GM23248 (cell line): ENCODE measurements around the gene GAK. TPM values are rescaled to one million over a fixed set of nuclear protein-coding genes. Genes with fewer than 3 reads are reported as not detected.

ENCODE experiments used
- DNase-seq: peaks from one replicate; pipeline ENCODE4 v3.0.0-alpha.2; 2015
- H2AFZ ChIP-seq: fragments of 200-600 bp; sonication (generic); 2 replicates; pipeline ENCODE4 v1.6.1; 2016; ENCODE audit warnings: antibody characterized with exemption
- H3F3A ChIP-seq: fragments of 200-600 bp; sonication (generic); 2 replicates; pipeline ENCODE4 v1.6.1; 2016; ENCODE audit warnings: mild to moderate bottlenecking, antibody characterized with exemption, mixed run types; ENCODE audit not compliant: insufficient read depth
- H3K27ac ChIP-seq: fragments of 200-600 bp; sonication (generic); 2 replicates; pipeline ENCODE4 v1.5.1; 2016; ENCODE audit warnings: mild to moderate bottlenecking
- H3K27me3 ChIP-seq: fragments of 200-600 bp; sonication (generic); replicated peaks from 2 replicates; pipeline ENCODE4 v1.6.1; 2016; ENCODE audit warnings: mild to moderate bottlenecking; ENCODE audit not compliant: insufficient read depth
- H3K36me3 ChIP-seq: fragments of 200-600 bp; sonication (generic); 2 replicates; pipeline ENCODE4 v1.6.1; 2016; ENCODE audit warnings: low read depth, mild to moderate bottlenecking
- H3K4me1 ChIP-seq: fragments of 200-600 bp; sonication (generic); 2 replicates; pipeline ENCODE4 v1.6.1; 2016; ENCODE audit warnings: mild to moderate bottlenecking; ENCODE audit not compliant: insufficient read depth
- H3K4me2 ChIP-seq: fragments of 200-600 bp; sonication (generic); one replicate; pipeline ENCODE4 v1.6.1; 2016; ENCODE audit warnings: mild to moderate bottlenecking; ENCODE audit not compliant: unreplicated experiment
- H3K4me3 ChIP-seq: fragments of 200-600 bp; sonication (generic); 2 replicates; pipeline ENCODE4 v1.5.1; 2016; ENCODE audit warnings: mild to moderate bottlenecking
- H3K79me2 ChIP-seq: fragments of 200-600 bp; sonication (generic); 2 replicates; pipeline ENCODE4 v1.6.1; 2016; ENCODE audit warnings: mild to moderate bottlenecking; ENCODE audit not compliant: insufficient read depth
- H3K9ac ChIP-seq: fragments of 200-600 bp; sonication (generic); 2 replicates; pipeline ENCODE4 v1.6.1; 2016; ENCODE audit warnings: mild to moderate bottlenecking
- H3K9me2 ChIP-seq: fragments of 200-600 bp; sonication (generic); 2 replicates; pipeline ENCODE4 v1.6.1; 2016; ENCODE audit warnings: mixed run types, mild to moderate bottlenecking, moderate library complexity; ENCODE audit not compliant: insufficient read depth
- H3K9me3 ChIP-seq: fragments of 200-600 bp; sonication (generic); one replicate; pipeline ENCODE4 v1.6.1; 2017; ENCODE audit warnings: low read depth
- H4K20me1 ChIP-seq: fragments of 200-600 bp; sonication (generic); 2 replicates; pipeline ENCODE4 v1.6.0; 2016; ENCODE audit not compliant: insufficient read depth
- EZH2 ChIP-seq: fragments of 200-600 bp; sonication (generic); IDR thresholded peaks from 2 replicates; pipeline ENCODE4 v1.6.1; 2018; ENCODE audit warnings: antibody characterized with exemption, mild to moderate bottlenecking; ENCODE audit not compliant: insufficient read depth, poor library complexity, severe bottlenecking
- EZH2phosphoT487 ChIP-seq: fragments of 200-600 bp; sonication (generic); IDR thresholded peaks from 2 replicates; pipeline ENCODE4 v1.6.1; 2018; ENCODE audit warnings: antibody characterized with exemption, moderate library complexity, mild to moderate bottlenecking, low read depth; ENCODE audit not compliant: insufficient read depth
- WGBS, 2 experiments: methylation state at CpG; one replicate each; pipeline ENCODE4 v1.1.6; 2015 to 2017; ENCODE audit warnings: low lambda C conversion rate in 2 of 2, low coverage in 1 of 2; ENCODE audit errors: missing lambda C conversion rate in 2 of 2; 5-methylcytosine and 5-hydroxymethylcytosine counted together
- in situ Hi-C: fragments of 300-500 bp; cut with MboI; formaldehyde crosslinking; loops from 2 replicates; pipeline ENCODE4 v1.15.0; 2020
- polyA plus RNA-seq: library from polyadenylated mRNA; unstranded; fragments of >200 nt; fragmentation: Nextera tagmentation; extraction: Ambion mirVana; gene quantifications from 2 replicates; pipeline ENCODE4 v1.2.1, GENCODE V29; 2016
- total RNA-seq: library from RNA; depleted of rRNA; stranded (reverse); fragments of >200 nt; shearing (Covaris generic); gene quantifications from 2 replicates; pipeline ENCODE4 v1.2.3, GENCODE V29; 2014

Gene GAK
- total and polyA plus RNA-seq, 2 experiments from 2014 or later = 41.1 to 86.7 TPM

DNA sequence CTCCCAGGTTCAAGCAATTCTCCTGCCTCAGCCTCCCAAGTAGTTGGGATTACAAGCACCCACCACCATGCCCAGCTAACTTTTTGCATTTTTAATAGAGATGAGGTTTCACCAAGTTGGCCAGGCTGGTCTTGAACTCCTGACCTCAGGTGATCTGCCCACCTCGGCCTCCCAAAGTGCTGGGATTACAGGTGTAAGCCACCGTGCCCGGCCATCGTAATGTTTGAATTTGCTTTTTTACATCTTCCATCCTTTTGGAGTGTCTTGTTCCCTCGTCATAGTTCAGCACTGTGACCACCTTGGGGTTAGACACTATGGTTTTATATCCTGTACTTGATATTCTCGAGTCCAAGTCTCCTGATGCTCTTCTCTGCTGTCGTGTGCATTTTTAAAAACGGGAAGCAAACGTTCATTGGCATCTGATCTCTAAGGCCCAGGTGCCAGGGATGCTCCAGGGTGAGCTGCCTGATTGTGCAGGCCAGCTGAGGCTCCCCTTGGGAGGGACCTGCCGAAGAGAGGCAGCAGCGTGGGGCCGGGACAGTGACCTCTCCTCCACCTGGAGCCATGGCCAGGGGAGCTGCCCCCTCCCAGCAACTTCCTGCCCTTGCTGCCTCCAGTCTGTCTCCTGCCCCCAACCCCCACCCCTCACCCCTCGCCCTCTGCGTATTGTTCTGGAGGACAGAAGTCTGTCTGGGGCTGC is 24.6 kb upstream of the GAK start:
- H4K20me1 ChIP-seq = no peaks in the 10 kb centered on the region
- no peak overlapping the region for H3K9ac ChIP-seq
- H3K9me3 ChIP-seq = no peaks in the 10 kb centered on the region
- no peaks in the 10 kb centered on the region for H3K36me3 ChIP-seq
- DNase-seq = no peak
- H3K4me2 ChIP-seq = no peak overlapping the region
- H3K79me2 ChIP-seq = no peaks in the 10 kb centered on the region
- H3F3A ChIP-seq = no peaks in the 10 kb centered on the region; the same call in 1 of the 2 replicates
- no peaks in the 10 kb centered on the region for H3K27me3 ChIP-seq
- no peak overlapping the region for H3K27ac ChIP-seq
- no peak overlapping the region for H2AFZ ChIP-seq
- TF ChIP-seq EZH2 = no peak
- no peak for TF ChIP-seq EZH2phosphoT487
- 83% methylated on average over 14 of the region's 14 CpGs for WGBS, 2 experiments
- no peak overlapping the region for H3K4me3 ChIP-seq
- H3K9me2 ChIP-seq = no peaks in the 10 kb centered on the region
- in situ Hi-C loops = no loop called here
- no peaks in the 10 kb centered on the region for H3K4me1 ChIP-seq

DNA sequence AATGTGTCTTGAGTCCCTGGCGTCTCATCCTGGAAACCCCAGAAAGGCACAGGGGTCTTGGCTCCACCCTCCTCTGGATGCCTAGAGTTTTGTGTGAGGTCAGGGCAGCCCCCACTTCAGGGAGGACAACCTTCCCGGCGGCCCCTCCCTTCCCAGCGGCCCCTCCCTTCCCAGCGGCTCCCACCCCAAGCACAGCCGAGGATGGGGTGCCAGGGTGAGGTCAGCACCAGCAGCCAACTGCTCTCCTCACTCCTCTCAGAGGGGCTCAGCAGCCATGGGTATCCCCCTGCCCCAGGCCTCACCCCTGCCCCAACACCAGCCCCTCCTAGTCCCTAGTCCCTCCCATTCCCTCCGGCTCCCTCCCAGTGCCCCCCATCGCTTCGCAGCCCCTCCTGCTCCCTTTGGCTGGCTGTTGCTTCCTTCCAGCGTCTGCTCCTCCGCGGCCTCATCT is 23.8 kb upstream of the GAK start:
- no peaks in the 10 kb centered on the region for H3K9me2 ChIP-seq
- no peaks in the 10 kb centered on the region for H3K79me2 ChIP-seq
- no peak overlapping the region for H3K4me2 ChIP-seq
- H3F3A ChIP-seq = no peaks in the 10 kb centered on the region; the same call in 1 of the 2 replicates
- H3K4me1 ChIP-seq = no peaks in the 10 kb centered on the region
- 73 to 88% methylated on average over 5 to 12 of the region's 12 CpGs for WGBS, 2 experiments
- no peaks in the 10 kb centered on the region for H4K20me1 ChIP-seq
- H3K27me3 ChIP-seq = no peaks in the 10 kb centered on the region
- no peak overlapping the region for H3K9ac ChIP-seq
- in situ Hi-C loops = no loop called here
- no peak overlapping the region for H3K27ac ChIP-seq
- TF ChIP-seq EZH2phosphoT487 = no peak
- no peak for TF ChIP-seq EZH2
- no peak overlapping the region for H2AFZ ChIP-seq
- no peak for DNase-seq
- no peaks in the 10 kb centered on the region for H3K36me3 ChIP-seq
- no peaks in the 10 kb centered on the region for H3K9me3 ChIP-seq
- no peak overlapping the region for H3K4me3 ChIP-seq

DNA sequence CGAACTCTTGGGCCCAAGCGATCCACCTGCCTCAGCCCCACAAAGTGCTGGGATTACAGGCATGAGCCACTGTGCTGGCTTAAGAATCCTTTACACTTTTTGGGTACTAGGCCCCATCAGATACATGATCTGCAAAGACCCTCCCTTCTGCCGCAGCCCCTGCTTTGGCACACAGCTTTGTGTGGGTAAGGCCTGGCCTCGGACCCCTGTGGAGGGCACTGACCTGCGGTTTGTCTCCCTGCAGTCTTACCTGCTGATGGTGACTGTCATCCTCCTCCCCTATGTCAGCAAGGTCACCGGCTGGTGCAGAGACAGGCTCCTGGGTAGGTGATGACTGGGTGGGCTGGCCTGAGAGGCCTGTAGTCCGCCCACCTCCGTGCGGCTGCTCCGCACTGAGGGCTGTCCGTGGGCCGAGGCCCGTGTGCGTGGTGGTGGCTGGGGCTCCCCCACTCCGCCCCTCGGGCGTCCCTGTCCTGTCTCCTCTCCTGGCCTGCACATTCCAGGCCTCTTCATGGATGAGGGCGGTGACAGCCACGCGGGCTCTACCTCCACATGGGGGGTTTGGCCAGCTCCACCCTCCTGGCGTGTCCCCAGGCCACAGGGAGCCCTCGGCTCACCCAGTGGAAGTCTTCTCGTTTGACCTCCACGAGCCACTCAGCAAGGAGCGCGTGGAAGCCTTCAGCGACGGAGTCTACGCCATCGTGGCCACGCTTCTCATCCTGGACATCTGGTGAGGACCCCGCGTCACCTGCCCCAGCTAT is 23.2 kb upstream of the GAK start:
- TF ChIP-seq EZH2 (no peak), EZH2phosphoT487 (no peak)
- Histone ChIP-seq H3K9me3 (no peaks in the 10 kb centered on the region), H3K4me1 (no peaks in the 10 kb centered on the region), H4K20me1 (no peaks in the 10 kb centered on the region), H3K27me3 (no peaks in the 10 kb centered on the region), H3K36me3 (no peaks in the 10 kb centered on the region), H3K9me2 (no peaks in the 10 kb centered on the region), H3K79me2 (no peaks in the 10 kb centered on the region), H3K4me3 (no peak overlapping the region), H3K9ac (no peak overlapping the region), H2AFZ (no peak overlapping the region), H3K27ac (no peak overlapping the region), H3F3A (no peaks in the 10 kb centered on the region; the same call in 1 of the 2 replicates), H3K4me2 (no peak overlapping the region)
- in situ Hi-C loops = no loop called here
- WGBS, 2 experiments = 93 to 94% methylated on average over 28 to 33 of the region's 33 CpGs
- DNase-seq = no peak

DNA sequence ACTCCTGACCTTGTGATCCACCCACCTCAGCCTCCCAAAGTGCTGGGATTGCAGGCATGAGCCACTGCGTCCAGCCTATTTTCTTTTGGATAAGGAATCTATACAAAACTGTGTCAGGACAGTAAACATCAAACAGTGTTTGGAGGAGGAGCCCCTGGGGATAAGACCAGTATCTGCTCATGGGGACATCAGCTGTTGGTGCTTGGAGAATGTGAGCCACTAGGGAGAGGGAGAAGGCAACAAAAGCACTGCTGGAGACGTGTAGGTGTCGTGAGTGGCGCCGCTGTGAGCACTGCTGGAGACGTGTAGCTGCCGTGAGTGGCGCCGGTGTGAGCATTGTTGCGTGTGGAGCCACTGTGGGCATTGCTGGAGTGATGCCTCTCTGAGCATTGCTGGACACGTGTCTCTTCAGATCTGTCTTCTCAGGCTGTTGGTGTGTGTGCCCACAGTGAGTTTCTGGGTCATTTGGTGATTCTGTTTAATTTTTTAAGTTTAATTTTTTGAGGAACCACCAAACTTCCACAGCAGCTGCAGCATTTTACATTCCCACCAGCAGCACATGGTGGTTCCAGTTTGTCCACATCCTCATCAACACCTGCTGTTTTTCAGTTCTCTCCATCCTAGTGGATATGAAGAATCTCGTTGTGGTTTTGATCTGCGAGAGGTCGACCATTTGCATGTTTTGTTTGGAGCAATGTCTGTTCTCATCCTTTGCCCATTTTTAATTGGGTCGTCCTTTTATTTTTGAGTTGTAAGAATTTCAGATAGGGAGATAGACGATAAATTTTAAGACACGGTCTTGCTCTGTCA is 22.3 kb upstream of the GAK start:
- H3K27me3 ChIP-seq = no peaks in the 10 kb centered on the region
- H3K4me1 ChIP-seq = no peaks in the 10 kb centered on the region
- H3K36me3 ChIP-seq = no peaks in the 10 kb centered on the region
- no peak for DNase-seq
- H4K20me1 ChIP-seq = no peaks in the 10 kb centered on the region
- H3K9ac ChIP-seq = no peak overlapping the region
- no peaks in the 10 kb centered on the region for H3K79me2 ChIP-seq
- 90 to 91% methylated on average over 17 of the region's 17 CpGs for WGBS, 2 experiments
- no peak overlapping the region for H3K4me3 ChIP-seq
- H3K4me2 ChIP-seq = no peak overlapping the region
- H3F3A ChIP-seq = no peaks in the 10 kb centered on the region; the same call in 1 of the 2 replicates
- no peak overlapping the region for H3K27ac ChIP-seq
- H3K9me2 ChIP-seq = no peaks in the 10 kb centered on the region
- TF ChIP-seq EZH2 (no peak), EZH2phosphoT487 (no peak)
- H3K9me3 ChIP-seq = no peaks in the 10 kb centered on the region
- no peak overlapping the region for H2AFZ ChIP-seq
- in situ Hi-C loops = no loop called here
